Suprapubic skin (tissue), 4 donors: ENCODE measurements around the gene ZDHHC17.

Experiments
- EP300 ChIP-seq: sonication (generic); formaldehyde crosslinking; IDR thresholded peaks from one replicate; pipeline ENCODE4 v1.6.1; 2017; ENCODE audit warnings: antibody characterized with exemption
- POLR2A ChIP-seq, 2 donors: fragments of 450-650 bp; IDR thresholded peaks; one replicate each; pipeline ENCODE4 v1.6.1; 2017; ENCODE audit warnings: antibody characterized with exemption in 2 of 2, mild to moderate bottlenecking in 2 of 2, moderate library complexity in 2 of 2
- POLR2AphosphoS5 ChIP-seq, 3 donors: sonication (generic); formaldehyde crosslinking; IDR thresholded peaks; one replicate each; pipeline ENCODE4 v1.6.1; 2017; ENCODE audit warnings: antibody characterized with exemption in 3 of 3
- TF ChIP-seq, protein P1 (sequence below), 2 donors: fragments of 200-600 bp in 1 of 2; fragments of 450-650 bp in 1 of 2; sonication (generic) in 1 of 2; IDR thresholded peaks; one replicate each; pipeline ENCODE4 v1.5.1; 2016 to 2019; ENCODE audit warnings: antibody characterized with exemption in 2 of 2, mild to moderate bottlenecking in 1 of 2, moderate library complexity in 1 of 2

DNA sequence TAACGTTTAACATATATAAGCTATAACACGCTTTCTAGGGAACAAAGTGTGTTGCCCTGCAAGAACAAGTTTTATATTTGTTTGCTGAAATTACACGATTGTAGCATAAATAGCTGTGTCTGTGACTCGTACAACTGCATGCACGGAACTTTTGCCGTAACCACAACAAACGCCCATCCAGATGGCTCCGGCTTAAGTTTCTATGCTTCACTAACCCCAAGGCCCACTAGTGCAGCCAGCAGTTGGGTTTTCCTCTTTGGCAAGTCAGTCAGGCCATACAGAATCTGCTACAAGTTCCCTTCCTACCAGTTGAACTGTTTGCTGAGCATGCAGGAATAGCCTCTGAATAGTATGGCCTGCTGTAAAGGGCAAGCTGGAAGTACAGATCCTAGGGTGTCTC lies 102.8 kb downstream of the ZDHHC17 start:
- TF ChIP-seq, protein P1, sequence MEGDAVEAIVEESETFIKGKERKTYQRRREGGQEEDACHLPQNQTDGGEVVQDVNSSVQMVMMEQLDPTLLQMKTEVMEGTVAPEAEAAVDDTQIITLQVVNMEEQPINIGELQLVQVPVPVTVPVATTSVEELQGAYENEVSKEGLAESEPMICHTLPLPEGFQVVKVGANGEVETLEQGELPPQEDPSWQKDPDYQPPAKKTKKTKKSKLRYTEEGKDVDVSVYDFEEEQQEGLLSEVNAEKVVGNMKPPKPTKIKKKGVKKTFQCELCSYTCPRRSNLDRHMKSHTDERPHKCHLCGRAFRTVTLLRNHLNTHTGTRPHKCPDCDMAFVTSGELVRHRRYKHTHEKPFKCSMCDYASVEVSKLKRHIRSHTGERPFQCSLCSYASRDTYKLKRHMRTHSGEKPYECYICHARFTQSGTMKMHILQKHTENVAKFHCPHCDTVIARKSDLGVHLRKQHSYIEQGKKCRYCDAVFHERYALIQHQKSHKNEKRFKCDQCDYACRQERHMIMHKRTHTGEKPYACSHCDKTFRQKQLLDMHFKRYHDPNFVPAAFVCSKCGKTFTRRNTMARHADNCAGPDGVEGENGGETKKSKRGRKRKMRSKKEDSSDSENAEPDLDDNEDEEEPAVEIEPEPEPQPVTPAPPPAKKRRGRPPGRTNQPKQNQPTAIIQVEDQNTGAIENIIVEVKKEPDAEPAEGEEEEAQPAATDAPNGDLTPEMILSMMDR (IDR thresholded peaks at IDR 0.05) = no peak
- TF ChIP-seq POLR2AphosphoS5 (IDR thresholded peaks at IDR 0.05) (no peak), POLR2A (IDR thresholded peaks at IDR 0.05) (no peak), EP300 (no peak)
